SK-N-SH treated with all-trans-retinoic acid at 6 μM for 48 hours (cell line): ENCODE measurements around the gene PDE5A.
A peak's percentile ranks its signal among the peaks of the same experiment; 100 is the strongest.

ENCODE experiments used
- ATAC-seq: fragments of 200-7000 bp; cut with Tn5 transposase; 3 replicates; pipeline ENCODE4 v1.9.1; 2020; ENCODE audit warnings: mild to moderate bottlenecking, moderate library complexity
- ARNTL ChIP-seq: fragments of 450-650 bp; formaldehyde crosslinking; IDR thresholded peaks from 2 replicates; pipeline ENCODE4 v1.5.0; 2020; ENCODE audit warnings: low read depth, mild to moderate bottlenecking, moderate library complexity, borderline replicate concordance
- BACH2 ChIP-seq: fragments of 250-450 bp; sonication (Bioruptor Pico); IDR thresholded peaks from 2 replicates; pipeline ENCODE4 v1.9.0; 2021; ENCODE audit warnings: mild to moderate bottlenecking, borderline replicate concordance
- CSDC2 ChIP-seq: fragments of 250-450 bp; sonication (Bioruptor Pico); IDR thresholded peaks from 2 replicates; pipeline ENCODE4 v1.5.0; 2020; ENCODE audit warnings: mild to moderate bottlenecking, moderate library complexity
- CSRNP3 ChIP-seq: fragments of 250-450 bp; sonication (Bioruptor Pico); IDR thresholded peaks from 2 replicates; pipeline ENCODE4 v1.5.1; 2021; ENCODE audit warnings: mild to moderate bottlenecking, moderate library complexity
- ESRRG ChIP-seq: fragments of 250-450 bp; sonication (Bioruptor Pico); IDR thresholded peaks from 2 replicates; pipeline ENCODE4 v1.6.1; 2021; ENCODE audit warnings: mild to moderate bottlenecking
- GLIS3 ChIP-seq: fragments of 250-450 bp; sonication (Bioruptor Pico); IDR thresholded peaks from 2 replicates; pipeline ENCODE4 v1.5.0; 2020; ENCODE audit warnings: mild to moderate bottlenecking, moderate library complexity
- ISL1 ChIP-seq: fragments of 250-450 bp; sonication (Bioruptor Pico); IDR thresholded peaks from 2 replicates; pipeline ENCODE4 v2.1.2; 2022; ENCODE audit warnings: mild to moderate bottlenecking, moderate library complexity
- OSR1 ChIP-seq: fragments of 250-450 bp; sonication (Bioruptor Pico); IDR thresholded peaks from 2 replicates; pipeline ENCODE4 v1.8.0; 2022; ENCODE audit warnings: moderate library complexity, mild to moderate bottlenecking, inconsistent platforms
- PATZ1 ChIP-seq: fragments of 250-450 bp; sonication (Bioruptor Pico); IDR thresholded peaks from 2 replicates; pipeline ENCODE4 v1.8.0; 2020; ENCODE audit warnings: mild to moderate bottlenecking, moderate library complexity, borderline replicate concordance
- PPARA ChIP-seq: fragments of 250-450 bp; sonication (Bioruptor Pico); IDR thresholded peaks from 2 replicates; pipeline ENCODE4 v1.5.0; 2020; ENCODE audit warnings: mild to moderate bottlenecking, borderline replicate concordance
- RARB ChIP-seq: fragments of 250-450 bp; sonication (Bioruptor Pico); IDR thresholded peaks from 2 replicates; pipeline ENCODE4 v1.8.0; 2021; ENCODE audit warnings: mild to moderate bottlenecking, moderate library complexity
- SNAI2 ChIP-seq: fragments of 250-450 bp; sonication (Bioruptor Pico); IDR thresholded peaks from 2 replicates; pipeline ENCODE4 v1.5.0; 2020; ENCODE audit warnings: mild to moderate bottlenecking, moderate library complexity
- TOX ChIP-seq: fragments of 250-450 bp; sonication (Bioruptor Pico); IDR thresholded peaks from 2 replicates; pipeline ENCODE4 v1.8.0; 2021; ENCODE audit warnings: mild to moderate bottlenecking, moderate library complexity, borderline replicate concordance
- TSHZ2 ChIP-seq: fragments of 250-450 bp; sonication (Bioruptor Pico); IDR thresholded peaks from 2 replicates; pipeline ENCODE4 v1.5.0; 2020; ENCODE audit warnings: mild to moderate bottlenecking, moderate library complexity
- ZC3H10 ChIP-seq: fragments of 250-450 bp; sonication (Bioruptor Pico); IDR thresholded peaks from 2 replicates; pipeline ENCODE4 v1.5.1; 2021; ENCODE audit warnings: mild to moderate bottlenecking, moderate library complexity
- ZFP3 ChIP-seq: fragments of 250-450 bp; sonication (Bioruptor Pico); IDR thresholded peaks from 2 replicates; pipeline ENCODE4 v1.5.0; 2020; ENCODE audit warnings: mild to moderate bottlenecking, moderate library complexity
- ZFP30 ChIP-seq: fragments of 450-650 bp; formaldehyde crosslinking; IDR thresholded peaks from 2 replicates; pipeline ENCODE4 v1.5.0; 2022; ENCODE audit warnings: mild to moderate bottlenecking, moderate library complexity
- ZNF565 ChIP-seq: fragments of 450-650 bp; formaldehyde crosslinking; conservative IDR thresholded peaks from 2 replicates; pipeline ENCODE4 v1.5.0; 2020; ENCODE audit warnings: low read depth, mild to moderate bottlenecking, moderate library complexity
- ZNF70 ChIP-seq: fragments of 450-650 bp; formaldehyde crosslinking; IDR thresholded peaks from 2 replicates; pipeline ENCODE4 v1.5.0; 2020; ENCODE audit warnings: mild to moderate bottlenecking, moderate library complexity
- ZNF8 ChIP-seq: fragments of 450-650 bp; formaldehyde crosslinking; IDR thresholded peaks from 2 replicates; pipeline ENCODE4 v1.5.0; 2020; ENCODE audit warnings: mild to moderate bottlenecking, moderate library complexity
- TF ChIP-seq, protein P1 (sequence below): fragments of 250-450 bp; sonication (Bioruptor Pico); IDR thresholded peaks from 2 replicates; pipeline ENCODE4 v1.8.0; 2021; ENCODE audit warnings: low read depth, mild to moderate bottlenecking, moderate library complexity, borderline replicate concordance

Gene PDE5A

DNA sequence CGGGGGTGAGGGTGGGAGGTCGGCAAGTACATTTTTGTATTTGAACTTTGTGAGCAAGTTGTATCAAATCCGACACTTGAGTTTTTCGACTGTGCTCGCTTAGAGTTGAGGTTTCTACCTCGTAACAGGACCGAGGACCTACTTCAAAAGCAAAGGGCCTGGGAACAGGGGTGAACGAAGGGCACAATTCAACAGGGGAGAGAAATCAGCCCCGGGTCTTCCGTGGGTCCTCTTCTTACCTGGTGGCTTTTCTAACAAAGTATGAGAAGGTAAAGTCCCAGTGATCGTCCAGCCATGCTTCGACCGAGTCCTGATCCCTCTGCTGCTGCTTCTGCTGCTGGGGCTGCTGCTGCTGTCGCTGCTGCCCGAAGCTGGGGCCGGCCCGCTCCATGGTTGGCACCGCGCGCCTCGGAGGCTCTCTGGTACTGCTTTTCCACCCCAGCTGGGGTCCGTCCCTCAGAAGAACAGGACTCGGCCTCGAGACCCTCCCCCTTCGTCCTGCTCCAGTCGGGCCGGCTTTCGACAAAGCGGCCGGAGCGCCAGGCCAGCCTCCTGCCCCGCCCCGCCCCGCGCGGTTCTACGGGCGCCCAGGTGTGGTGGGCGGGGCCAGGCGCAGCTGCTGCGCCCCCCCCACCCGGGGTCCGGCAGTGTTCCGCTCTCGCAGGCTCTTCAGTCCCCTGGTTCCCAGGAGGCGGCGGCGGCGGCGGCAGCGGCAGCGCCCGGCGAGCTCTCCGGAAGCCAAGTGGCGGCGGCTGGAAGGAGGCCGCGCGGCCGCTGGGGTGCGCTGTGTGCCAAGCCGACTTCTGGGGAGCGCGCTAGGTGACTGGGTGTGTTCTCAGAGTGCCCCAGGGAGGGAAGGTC, at the start of gene PDE5A:
TSS of gene PDE5A (minus strand) at position 524 of the 861 bp plus-strand sequence. CDS start at position 391, 133 bp downstream.
- peak; percentile 85 for ATAC-seq
- TF ChIP-seq ZFP30: no peak
- TF ChIP-seq ZFP3: 0 out of 2 replicates have a peak, but pooled peaks have one; percentile 9

GRCh38 chr4:119676101-119676500, 47.5 kb upstream of the PDE5A start:
- ATAC-seq: no peak
- TF ChIP-seq ZFP3 (no peak), GLIS3 (no peak)

- TF ChIP-seq ESRRG (CRISPR knock-in tag) (no peak), ZNF565 (CRISPR knock-in tag) (no peak), BACH2 (CRISPR knock-in tag) (no peak), PATZ1 (CRISPR knock-in tag) (no peak), PPARA (CRISPR knock-in tag) (no peak), ISL1 (CRISPR knock-in tag) (no peak), ZFP3 (no peak), RARB (CRISPR knock-in tag) (no peak), ZFP30 (no peak), CSRNP3 (CRISPR knock-in tag) (no peak), OSR1 (CRISPR knock-in tag) (no peak), CSDC2 (no peak), GLIS3 (no peak), TOX (CRISPR knock-in tag) (no peak), ARNTL (no peak)
- no peak for ATAC-seq
These were observed 46.8 kb upstream of the PDE5A start for GRCh38 chr4:119675391-119675790.

DNA sequence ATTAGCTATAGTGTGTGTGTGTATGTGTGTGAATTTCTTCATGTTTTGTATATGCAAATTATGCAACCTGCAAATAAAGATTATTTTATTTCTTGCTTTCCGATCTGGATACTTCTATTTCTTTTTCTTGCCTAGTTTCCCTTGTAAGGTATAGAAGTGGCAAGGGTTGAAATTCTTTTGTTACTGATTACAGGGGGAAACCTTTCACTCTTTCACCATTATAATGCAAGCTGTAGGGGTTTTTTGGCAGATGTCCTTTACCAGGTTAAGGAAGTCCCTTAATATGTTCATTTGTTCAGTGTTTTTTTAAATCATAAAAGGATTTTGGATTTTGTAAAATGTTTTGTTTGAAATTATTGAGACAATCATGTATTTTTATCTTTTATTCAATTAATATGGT, 44.3 kb upstream of the PDE5A start:
- no peak for TF ChIP-seq OSR1 (CRISPR knock-in tag)
- no peak for TF ChIP-seq TOX (CRISPR knock-in tag)
- TF ChIP-seq ZNF70 (CRISPR knock-in tag): no peak
- TF ChIP-seq ZNF565 (CRISPR knock-in tag): no peak
- TF ChIP-seq, all 23 proteins: peak for 0
- no peak for ATAC-seq

DNA sequence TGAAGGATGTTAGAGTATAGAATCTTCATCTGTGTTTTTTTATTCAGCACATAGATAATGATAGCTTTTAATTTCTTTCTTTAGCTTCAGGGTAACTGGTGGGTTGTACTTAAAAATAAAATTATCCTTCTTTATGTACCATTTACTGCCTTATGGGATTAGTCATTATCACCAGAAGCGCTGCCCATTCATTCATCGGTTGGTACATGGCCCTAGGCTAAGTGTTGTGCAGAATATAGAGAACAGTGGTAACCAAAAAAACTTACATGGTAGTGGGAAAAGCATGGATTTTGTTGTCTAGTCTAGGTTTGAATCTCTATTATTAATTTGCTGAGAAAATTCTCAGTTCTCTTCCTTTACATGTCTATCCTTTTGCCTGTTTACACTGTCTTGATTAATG, 43.5 kb upstream of the PDE5A start:
- ATAC-seq: no peak
- TF ChIP-seq PATZ1 (CRISPR knock-in tag): no peak
- TF ChIP-seq SNAI2 (CRISPR knock-in tag): no peak
- TF ChIP-seq, protein P1, sequence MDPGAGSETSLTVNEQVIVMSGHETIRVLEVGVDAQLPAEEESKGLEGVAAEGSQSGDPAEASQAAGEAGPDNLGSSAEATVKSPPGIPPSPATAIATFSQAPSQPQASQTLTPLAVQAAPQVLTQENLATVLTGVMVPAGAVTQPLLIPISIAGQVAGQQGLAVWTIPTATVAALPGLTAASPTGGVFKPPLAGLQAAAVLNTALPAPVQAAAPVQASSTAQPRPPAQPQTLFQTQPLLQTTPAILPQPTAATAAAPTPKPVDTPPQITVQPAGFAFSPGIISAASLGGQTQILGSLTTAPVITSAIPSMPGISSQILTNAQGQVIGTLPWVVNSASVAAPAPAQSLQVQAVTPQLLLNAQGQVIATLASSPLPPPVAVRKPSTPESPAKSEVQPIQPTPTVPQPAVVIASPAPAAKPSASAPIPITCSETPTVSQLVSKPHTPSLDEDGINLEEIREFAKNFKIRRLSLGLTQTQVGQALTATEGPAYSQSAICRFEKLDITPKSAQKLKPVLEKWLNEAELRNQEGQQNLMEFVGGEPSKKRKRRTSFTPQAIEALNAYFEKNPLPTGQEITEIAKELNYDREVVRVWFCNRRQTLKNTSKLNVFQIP (CRISPR knock-in tag): no peak
- no peak for TF ChIP-seq ZNF70 (CRISPR knock-in tag)
- TF ChIP-seq OSR1 (CRISPR knock-in tag): no peak
- no peak for TF ChIP-seq BACH2 (CRISPR knock-in tag)
- TF ChIP-seq TSHZ2 (CRISPR knock-in tag): no peak
- TF ChIP-seq ZFP30: no peak
- no peak for TF ChIP-seq ZNF8 (CRISPR knock-in tag)
- no peak for TF ChIP-seq TOX (CRISPR knock-in tag)
- TF ChIP-seq GLIS3: no peak
- no peak for TF ChIP-seq PPARA (CRISPR knock-in tag)
- TF ChIP-seq ZNF565 (CRISPR knock-in tag): no peak
- TF ChIP-seq ESRRG (CRISPR knock-in tag): no peak
- no peak for TF ChIP-seq ARNTL
- TF ChIP-seq RARB (CRISPR knock-in tag): no peak
- TF ChIP-seq CSDC2: no peak
- no peak for TF ChIP-seq ISL1 (CRISPR knock-in tag)
- TF ChIP-seq ZC3H10 (CRISPR knock-in tag): no peak
